G401 (cell line): Measurements from ENCODE around the gene CCDC178. TPM values are rescaled to one million over a fixed set of nuclear protein-coding genes. Genes with fewer than 3 reads are reported as not detected.

Source experiments
- DNase-seq: peaks from one replicate; pipeline ENCODE4 v3.0.0-alpha.2; 2015; ENCODE audit warnings: low spot score
- in situ Hi-C: cut with HindIII; loops from 2 replicates; pipeline ENCODE4 v1.10.0; 2016; ENCODE audit warnings: low sequenced_read_pairs, mixed read lengths
- total RNA-seq: library from RNA; depleted of rRNA; stranded (reverse); fragments of >200 nt; shearing (Covaris generic); gene quantifications from 2 replicates; pipeline ENCODE4 v1.2.3, GENCODE V29; 2014

Gene CCDC178
- total RNA-seq, 1 experiment from 2014 or later: not detected

DNA sequence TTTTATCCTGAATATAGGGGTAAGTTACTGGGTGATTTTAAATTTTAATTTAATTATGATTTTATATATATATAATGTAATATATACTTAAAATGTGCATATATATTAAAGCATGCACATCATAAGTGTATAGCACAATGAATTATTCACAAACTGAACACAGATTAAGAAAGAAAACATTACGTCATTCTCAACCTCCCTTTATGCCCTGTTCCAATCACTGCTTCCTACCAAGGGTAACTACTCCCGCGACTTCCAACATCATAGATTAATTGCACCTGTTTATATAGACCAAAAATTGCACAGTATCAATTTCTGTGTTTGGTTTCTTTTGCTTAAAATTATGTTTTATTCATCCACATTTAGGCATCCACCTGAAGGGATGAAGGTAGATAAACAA is 366.4 kb downstream of the CCDC178 start:
- in situ Hi-C loops: no loop called here
- DNase-seq: no peak

DNA sequence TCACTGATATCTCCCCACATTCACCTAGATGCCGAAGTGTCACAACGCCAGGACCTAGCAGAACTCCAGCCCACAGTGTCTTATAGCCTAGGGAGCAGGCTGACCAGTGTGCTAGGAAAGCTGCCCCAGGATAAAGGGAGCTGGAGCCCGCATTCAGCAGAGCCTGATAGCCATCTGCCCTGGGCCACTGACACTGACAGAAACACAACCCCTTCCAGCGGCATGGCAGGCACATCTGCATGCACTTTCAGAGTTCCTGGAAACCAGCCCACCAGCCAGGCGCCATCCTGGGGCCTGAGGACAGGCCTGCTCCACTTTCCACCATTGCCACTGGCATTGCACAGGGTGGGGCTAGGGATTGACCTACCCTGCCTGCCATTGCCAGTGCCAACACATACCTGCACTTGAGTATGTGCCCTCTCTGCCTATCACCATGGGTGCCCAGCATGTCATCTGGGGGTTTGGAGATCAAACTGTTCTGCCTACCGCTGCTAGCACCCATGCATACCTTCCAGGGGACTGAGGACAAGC is 377.6 kb downstream of the CCDC178 start:
- no peak for DNase-seq
- in situ Hi-C loops: no loop called here

DNA sequence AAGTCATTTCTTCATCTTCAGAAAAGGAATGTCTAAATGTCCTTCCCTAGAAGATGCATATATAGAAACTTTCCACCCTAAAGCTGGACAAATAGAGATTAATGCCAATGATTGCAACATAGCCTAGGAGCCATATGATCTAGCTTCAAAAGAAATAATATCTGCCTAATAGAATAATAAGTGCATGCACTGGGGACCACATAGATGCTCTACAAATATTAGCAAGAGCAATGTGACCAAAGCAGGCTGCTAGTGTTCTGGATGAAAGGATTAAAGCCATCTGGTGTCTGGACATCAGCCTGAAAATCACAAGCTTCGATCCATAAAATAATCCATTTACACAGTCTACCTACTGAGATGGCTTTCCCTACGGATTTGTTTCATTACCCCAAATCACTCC is 387.6 kb downstream of the CCDC178 start:
- DNase-seq: no peak
- in situ Hi-C loops: no loop called here

DNA sequence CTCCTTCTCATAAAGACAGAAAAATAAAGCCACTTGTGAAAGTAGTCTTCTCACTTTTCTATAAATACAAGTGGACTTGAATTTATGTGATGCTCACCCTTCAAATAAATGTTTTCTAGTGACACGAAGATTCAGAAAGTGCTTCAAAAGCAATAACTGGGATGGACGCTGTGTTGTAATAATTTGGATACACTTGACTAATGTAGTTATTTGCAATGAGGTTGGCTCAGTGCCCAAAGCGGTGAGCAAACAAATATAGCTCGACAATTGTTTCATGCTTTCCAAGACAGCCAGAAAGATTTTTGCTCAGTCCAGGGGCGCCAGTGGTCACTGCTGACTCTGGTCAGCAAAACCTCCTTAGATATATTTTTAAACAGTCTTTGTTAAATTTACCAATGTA is 389.1 kb downstream of the CCDC178 start:
- in situ Hi-C loops: no loop called here
- DNase-seq: no peak

DNA sequence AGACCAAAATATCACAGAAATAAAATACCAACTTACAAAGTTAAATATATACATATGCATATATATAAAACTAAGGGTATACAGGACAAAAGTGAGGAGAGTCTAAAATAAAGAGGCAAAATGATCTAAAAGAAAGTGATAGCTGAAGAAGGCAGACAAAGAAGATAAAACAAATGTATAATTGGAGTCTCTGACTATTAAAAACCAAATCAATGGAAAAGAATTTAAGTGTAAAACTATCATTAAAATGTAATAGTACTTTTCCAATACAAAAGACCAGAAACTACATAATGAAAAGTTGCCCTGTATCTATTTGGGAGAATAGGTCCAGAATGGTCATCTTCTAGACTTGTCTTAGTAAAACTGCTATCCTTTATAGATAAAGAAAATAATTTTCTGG is 400.3 kb downstream of the CCDC178 start:
- no peak for DNase-seq
- in situ Hi-C loops: no loop called here

DNA sequence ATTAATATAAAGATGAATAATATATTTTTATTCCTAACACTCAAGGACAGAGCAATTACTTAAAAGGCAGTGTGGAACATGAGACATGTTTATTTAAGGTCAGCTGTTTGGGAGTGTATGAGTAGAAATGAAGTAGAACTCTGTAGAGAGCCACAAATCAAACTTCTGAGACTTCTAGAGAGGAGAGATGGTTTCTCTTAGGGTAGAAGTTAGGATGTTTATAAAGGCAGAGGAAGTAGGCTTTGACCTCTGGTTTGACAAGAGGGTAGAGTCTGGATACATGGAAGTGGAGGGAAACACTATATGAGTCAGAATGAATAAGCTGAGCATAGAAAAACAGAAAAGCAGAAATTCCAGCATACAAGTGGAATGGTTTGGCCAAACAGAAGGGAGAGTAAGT is 405.6 kb downstream of the CCDC178 start:
- DNase-seq: no peak
- in situ Hi-C loops: no loop called here

DNA sequence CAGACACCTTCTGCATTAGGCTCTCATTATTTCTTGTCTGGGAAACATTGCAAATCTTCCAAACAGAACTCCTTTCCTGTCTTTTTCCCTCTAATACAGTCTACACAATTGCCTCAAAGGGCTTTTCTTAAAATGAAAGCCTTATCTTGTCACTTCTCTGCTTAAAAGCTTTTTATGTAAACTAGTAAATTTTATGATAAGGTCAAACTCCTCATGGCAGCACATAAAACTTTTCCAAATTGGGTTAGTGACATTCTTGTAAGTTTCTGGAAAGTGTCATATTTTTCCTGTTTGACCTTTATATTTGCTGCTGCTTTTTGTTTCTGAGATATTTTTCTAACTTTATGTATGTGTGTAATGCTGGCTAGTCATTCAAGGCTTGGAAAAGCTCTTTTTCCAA is 406.3 kb downstream of the CCDC178 start:
- in situ Hi-C loops: no loop called here
- no peak for DNase-seq

DNA sequence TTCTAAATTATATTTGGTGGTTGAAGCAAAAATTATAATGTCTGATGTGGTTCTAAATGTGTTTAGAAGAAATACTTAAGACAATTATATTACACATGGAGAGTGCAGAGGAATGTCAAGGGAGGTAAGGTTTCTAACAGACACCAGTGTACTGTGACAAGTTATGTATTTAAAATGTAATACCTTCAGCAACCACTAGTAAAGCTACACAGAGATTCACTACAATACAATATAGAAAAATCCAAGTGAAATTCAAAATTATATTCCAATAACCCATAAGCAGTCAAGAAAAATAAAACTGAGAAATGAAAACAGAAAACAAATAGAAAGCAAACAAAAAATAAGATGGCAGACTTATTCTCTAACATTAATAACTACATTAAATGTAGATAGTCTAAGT is 418.2 kb downstream of the CCDC178 start:
- no peak for DNase-seq
- in situ Hi-C loops: no loop called here

DNA sequence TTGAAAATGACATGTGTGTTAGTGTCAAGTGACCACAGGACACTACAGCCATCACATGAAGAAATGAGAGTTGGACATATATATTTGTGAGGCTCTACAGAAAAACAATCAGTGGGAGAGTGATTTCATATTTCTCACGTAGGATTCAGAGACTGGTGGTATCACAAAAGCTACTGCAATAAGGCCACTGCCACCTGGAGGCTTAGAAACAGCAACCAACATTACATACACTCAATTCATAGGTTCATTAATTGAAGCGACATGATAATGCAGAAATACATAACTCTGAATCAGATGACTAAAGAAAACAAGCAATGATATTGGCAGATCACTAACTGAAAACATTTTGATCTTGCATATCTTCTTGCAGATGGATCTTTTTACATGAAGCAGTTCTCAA is 419.6 kb downstream of the CCDC178 start:
- no peak for DNase-seq
- in situ Hi-C loops: no loop called here

DNA sequence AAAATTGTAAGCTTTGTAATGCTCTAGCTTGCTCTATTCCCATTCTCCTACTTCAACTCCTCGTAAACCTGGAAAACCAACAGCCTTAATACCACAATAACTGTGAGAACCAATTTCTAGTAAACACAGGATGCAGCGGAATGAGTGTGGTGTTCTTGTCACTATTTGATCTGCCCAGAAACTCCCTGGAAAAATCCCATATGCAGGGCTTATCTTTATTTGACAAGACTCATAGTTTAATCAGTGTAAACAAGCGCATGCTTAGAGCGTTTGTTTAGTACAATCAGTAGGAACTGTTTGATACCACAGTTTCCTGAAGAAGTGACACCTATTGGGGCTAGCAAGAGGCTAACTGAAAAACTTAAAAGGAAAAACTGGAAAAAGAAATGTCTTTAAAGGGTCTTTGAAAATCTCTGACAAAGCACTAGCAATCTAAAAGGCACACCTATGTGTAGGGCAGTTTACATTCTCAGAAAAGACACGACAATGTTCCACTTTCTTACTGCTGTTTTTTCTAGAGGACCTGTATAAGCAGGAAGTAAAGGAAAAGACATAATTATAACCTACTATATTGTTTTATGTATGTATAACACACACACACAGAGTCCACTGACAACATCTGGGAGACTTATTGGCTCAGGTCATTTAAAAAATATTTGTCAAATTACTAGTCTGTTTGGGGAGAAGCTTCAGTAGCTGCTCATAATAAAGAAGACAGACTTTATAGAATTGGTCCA is 426.3 kb downstream of the CCDC178 start:
- DNase-seq: no peak
- in situ Hi-C loops: no loop called here

DNA sequence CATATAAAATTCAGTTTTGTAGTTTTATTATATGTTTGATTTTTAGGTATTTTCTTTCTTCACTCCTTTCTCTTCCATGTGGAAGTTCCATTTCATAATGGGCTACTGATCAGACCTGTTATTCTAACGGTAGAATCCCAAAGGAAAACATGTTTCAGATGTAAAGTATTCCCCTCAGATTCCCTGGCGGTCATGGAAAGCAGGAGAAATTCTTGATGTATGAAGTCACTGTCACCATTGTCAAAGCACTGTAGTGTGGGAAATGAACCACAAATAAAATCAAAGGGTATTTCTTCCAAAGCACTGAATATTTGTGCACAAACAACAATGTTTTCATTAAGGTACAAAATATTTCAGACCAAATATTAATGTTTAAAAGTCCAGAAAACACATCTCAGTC is 430.4 kb downstream of the CCDC178 start:
- in situ Hi-C loops: no loop called here
- no peak for DNase-seq

DNA sequence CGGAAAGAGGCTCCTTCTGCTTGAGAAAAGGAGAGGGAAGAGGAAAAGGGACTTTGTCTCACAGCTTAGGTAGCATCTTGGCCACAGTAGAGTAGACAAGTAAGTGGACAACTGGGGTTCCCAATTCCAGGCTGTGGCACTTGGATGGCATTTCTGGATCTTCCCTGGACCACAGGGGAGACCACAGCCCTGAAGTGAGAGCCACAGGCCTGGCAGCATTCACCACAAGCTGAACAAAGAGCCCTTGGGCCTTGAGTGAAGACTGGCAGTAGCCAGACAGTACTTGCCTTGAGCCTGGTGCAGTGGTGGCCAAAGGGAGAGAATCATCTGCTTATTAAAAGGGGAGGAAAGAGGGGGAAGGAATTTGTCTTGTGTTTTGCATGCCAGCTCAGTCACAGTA is 441.6 kb downstream of the CCDC178 start:
- in situ Hi-C loops: no loop called here

DNA sequence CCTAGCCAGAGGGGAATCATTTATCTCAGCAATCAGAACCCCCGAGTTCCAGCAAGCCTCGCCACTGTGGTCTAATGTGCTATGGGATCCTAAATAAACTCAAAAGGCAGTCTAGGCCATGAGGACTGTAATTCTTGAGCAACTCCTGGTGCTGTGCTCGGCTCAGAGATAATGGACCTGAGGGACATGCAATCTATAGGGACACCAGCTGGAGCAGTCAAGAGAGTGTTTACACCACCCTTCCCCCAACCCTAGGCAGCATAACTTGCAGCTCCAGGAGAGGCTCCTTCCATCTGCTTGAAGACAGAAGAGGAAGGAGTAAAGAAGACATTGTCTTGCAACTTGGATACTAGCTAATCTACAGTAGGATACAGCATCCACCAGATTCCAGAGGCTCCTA is 442.2 kb downstream of the CCDC178 start:
- no peak for DNase-seq
- in situ Hi-C loops: no loop called here

More for the DNA sequence above, 441.6 kb downstream of the CCDC178 start:
- no peak for DNase-seq

DNA sequence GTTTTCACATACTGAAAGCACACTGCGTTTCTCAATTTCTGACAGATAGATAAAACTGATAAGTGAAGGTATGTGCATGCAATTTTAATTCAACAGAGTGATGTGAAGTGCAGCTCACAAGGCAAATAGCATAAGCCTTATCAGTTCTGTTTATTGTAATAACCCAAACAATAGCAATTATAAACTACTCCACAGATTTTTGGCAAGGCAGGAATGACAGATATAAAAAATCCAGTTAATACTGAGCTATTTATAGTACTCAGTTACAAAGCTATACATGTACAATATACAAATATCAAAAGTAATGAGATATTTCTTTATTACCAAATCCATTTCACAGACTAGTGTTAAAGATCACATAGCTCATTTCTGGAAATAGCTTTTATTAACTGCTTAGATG is 456.8 kb downstream of the CCDC178 start:
- DNase-seq: no peak
- in situ Hi-C loops: no loop called here

DNA sequence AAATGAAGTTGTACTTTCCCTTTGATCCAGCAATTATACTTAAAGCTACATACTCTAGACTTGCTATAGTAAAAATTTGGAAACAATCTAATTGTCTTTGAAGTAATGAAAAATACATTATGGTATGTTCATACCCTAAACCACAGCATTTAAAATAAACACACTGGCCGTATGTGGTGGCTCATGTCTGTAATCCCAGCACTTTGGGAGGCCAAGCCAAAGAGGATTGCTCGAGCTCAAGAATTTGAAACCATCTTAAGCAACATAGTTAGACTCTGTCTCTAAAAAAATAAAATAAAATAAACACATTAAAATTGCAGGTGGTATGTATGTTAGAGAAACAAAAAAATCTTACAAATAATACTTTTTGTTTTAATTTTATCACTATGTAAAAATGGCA is 459.6 kb downstream of the CCDC178 start:
- in situ Hi-C loops: no loop called here
- DNase-seq: no peak

DNA sequence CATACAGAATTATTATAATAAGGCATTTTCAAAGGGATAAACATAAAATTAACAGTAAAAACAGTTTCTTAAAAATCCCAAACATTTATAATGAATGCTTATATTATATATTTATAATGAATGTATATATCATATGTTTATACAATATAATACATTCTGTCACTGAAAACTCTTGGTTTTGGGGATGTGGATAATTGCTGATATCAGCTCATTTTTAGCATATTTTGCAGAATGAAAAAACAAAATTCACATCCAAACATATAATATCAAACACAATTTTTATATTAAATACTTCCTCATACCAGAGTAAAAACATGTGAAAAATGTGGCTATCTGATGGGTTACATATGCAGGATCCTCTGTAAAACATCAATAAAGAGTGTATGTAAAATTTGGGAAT is 465.0 kb downstream of the CCDC178 start:
- DNase-seq: no peak
- in situ Hi-C loops: no loop called here

DNA sequence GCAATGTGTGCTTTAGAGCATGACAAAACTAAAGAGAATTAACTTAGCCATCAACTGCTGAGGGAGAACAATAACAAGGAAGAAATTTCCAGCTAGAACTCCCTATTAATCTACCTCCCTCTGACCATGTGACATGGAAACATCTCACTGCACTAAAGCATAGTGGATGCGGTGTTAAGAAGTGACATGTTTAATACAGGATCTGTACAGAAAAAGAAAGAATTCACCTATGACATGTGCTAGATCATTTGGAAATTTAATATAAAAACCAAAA is 465.4 kb downstream of the CCDC178 start:
- in situ Hi-C loops: no loop called here
- no peak for DNase-seq

DNA sequence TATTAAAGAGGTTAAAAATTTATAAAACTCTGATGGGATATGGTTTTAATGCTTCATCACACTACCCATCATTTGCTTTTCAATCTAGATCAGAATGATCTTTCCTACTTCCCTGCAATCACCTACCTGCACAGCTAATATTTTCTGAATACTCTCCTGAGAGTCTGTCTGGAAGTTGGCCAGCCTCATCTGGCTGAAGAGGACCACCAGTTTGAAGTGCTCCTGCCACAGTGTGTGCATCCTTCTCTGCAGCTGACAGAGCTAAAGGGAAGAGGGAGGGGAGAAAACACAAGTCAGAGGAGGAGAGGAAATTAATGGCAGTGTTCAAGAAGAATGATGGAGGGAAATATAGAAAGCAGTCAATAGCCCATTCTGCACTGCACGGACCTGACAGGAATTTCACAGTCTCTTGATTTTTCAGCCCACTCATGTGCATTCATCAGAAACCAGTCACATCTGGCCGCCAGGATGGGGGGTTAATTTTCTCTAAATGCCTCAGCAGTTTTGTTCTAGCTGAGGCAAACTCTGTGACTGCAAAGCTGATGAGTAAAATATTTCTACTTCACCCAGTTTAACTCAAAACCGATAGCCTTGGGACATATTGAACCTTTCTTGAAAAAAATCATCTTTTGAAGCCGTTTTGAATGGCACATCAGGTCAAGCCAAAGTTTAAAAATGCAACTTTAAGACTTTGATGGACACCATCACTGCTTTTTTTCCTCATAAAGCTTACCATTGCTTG is 465.9 kb downstream of the CCDC178 start:
- no peak for DNase-seq
- in situ Hi-C loops: no loop called here

DNA sequence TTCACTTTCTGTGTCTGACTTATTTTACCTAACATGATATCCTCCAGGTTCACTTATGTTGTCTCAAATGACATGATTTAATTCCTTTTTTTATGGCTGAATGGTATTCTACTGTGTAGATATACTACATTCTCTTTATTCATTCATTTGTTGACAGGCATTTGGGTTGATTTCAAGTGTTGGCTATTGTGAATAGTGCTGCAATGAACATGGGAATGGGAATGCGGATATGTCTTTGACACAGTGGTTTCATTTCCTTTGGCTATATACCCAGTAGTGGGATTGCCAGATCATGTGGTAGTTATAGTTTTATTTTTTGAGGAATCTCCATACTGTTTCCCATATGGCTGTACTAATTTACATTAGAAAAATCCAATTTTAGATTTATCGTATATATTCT is 472.3 kb downstream of the CCDC178 start:
- in situ Hi-C loops: no loop called here
- no peak for DNase-seq

DNA sequence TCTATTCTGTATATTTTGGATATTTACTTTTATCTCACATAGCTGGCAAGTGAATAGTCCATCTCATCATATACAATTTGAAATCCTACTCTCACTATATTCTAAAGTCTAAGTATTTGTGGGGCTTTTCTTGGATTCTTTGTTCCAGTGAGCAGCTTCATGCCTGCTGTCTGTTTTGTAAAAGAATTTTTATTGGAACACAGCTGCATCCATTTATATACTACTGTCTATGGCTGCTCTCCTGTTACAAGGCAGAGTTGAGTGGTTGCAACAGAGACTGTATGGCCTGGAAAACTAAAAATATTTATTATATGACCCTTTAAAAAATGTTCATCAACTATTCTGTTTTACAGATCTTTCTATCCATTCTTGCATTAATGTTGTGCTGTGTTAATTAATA is 474.4 kb downstream of the CCDC178 start:
- in situ Hi-C loops: no loop called here
- DNase-seq: no peak

DNA sequence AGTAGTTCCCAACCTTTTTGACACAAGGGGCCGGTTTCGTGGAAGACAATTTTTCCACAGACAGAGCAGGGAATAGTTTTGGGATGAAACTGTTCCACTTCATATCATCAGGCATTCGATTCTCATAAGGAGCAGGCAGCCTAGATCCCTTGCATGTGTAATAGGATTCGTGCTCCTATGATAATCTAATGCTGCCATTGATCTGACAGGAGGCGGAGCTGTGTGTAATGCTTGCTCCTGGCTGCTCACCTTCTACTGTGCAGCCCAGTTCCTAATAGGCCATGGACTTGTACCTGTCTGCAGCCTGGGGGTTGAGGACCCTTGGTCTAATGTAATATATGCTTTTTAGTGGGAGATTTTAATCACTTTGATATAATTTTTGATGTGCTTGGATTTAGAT is 479.0 kb downstream of the CCDC178 start:
- in situ Hi-C loops: no loop called here
- no peak for DNase-seq
